Vagina (tissue), 2 donors: Measurements from ENCODE around the gene KCNG4.

Experiments used
- POLR2AphosphoS5 ChIP-seq, 2 donors: sonication (generic); formaldehyde crosslinking; IDR thresholded peaks; one replicate each; pipeline ENCODE4 v1.9.0; 2017; ENCODE audit warnings: antibody characterized with exemption in 2 of 2, mild to moderate bottlenecking in 2 of 2, low read depth in 1 of 2; ENCODE audit not compliant: insufficient read depth in 1 of 2
- TF ChIP-seq, protein P1 (sequence below), 3 experiments: fragments of 450-650 bp in 2 of 3; fragments of 200-600 bp in 1 of 3; sonication (generic) in 1 of 3; IDR thresholded peaks; one replicate each; pipeline ENCODE4 v1.5.1; 2017 to 2019; ENCODE audit warnings: antibody characterized with exemption in 3 of 3, mild to moderate bottlenecking in 2 of 3, moderate library complexity in 2 of 3

DNA sequence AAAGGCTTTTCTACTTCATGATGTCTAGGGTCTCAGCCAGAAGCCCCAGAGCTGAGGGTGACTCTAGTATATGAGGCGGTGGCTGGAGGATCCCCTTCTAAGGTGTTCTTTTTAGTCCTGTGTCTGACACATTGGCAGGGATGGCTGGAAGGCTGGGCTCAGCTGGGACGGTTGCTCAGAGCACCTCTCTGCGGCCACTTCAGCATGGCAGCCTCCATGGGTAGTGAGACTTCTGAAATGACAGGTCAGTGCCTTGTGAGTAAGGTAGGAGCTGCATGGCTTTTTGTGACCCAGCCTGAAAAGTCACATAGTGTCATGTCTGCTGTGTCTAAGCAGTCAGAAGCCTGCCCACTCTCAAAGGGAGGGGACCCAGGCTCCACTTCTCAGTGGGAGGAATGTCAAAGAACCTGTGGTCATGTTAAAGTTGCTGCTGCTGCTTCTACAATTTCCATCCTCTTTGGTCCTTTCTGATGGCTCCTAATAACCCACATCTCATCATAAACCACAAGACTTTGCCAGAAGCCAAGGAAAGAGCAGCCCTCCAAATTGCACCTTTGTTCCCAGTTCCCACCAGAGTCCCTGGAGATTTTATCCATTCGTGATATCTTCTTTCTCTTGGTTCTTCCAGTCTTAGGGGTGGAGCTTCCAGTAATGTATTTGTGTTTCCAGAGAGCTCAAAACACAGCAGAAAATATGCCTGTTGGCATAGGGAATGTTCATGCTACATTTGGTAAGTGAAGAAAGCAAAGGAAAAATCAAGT, 15.4 kb upstream of the KCNG4 start:
- TF ChIP-seq, protein P1, sequence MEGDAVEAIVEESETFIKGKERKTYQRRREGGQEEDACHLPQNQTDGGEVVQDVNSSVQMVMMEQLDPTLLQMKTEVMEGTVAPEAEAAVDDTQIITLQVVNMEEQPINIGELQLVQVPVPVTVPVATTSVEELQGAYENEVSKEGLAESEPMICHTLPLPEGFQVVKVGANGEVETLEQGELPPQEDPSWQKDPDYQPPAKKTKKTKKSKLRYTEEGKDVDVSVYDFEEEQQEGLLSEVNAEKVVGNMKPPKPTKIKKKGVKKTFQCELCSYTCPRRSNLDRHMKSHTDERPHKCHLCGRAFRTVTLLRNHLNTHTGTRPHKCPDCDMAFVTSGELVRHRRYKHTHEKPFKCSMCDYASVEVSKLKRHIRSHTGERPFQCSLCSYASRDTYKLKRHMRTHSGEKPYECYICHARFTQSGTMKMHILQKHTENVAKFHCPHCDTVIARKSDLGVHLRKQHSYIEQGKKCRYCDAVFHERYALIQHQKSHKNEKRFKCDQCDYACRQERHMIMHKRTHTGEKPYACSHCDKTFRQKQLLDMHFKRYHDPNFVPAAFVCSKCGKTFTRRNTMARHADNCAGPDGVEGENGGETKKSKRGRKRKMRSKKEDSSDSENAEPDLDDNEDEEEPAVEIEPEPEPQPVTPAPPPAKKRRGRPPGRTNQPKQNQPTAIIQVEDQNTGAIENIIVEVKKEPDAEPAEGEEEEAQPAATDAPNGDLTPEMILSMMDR (IDR thresholded peaks at IDR 0.05) = no peak
- TF ChIP-seq POLR2AphosphoS5 (IDR thresholded peaks at IDR 0.05; ENCODE audit: insufficient read depth in 1 of 2, low read depth in 1 of 2) = no peak
